Measurements from ENCODE around the gene CATSPER1. TPM values are rescaled to one million over a fixed set of nuclear protein-coding genes. Genes with fewer than 3 reads are reported as not detected.

CATSPER1 gene
- polyA plus RNA-seq, 1 of the 3 experiments (the other 2 are of a cell fraction): 2.2 TPM

DNA sequence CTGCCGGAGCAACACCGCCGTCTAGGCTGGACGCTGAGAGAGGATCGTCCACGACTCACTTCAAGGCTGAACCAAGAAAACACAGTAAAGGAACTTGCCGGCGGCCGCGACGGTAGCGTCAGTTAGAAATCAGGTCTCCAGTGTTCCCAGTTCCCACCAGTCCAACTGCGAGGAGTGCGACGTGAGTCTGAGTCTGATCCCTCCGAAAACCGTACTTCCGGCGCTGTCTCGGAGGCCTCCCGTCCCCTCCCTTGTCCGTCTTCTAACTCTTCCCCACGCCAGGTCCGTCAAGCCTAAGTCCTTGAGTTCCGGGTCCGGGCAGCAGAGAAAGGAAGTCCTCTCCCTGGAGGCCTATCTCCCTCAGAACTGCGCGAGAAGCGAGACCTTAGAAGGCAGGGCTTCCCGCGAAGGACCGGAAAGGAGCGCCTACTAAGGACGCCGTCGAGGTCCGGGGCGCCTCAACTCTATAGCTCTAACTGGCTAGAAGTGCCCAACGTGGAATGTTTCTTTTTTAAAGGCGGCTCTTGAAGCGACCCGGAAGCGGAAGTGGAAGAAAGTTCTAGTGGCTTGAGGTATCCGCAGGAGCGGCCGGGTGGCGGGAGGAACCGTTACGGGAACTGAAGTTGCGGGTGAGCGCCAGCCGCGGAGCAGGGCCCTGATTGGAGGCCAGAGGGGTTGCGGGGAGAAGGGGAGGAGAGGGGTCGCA, 24.2 kb downstream of the CATSPER1 start, which contains the start of the genes BANF1 and EIF1AD (continued):
- TF ChIP-seq, protein P1, sequence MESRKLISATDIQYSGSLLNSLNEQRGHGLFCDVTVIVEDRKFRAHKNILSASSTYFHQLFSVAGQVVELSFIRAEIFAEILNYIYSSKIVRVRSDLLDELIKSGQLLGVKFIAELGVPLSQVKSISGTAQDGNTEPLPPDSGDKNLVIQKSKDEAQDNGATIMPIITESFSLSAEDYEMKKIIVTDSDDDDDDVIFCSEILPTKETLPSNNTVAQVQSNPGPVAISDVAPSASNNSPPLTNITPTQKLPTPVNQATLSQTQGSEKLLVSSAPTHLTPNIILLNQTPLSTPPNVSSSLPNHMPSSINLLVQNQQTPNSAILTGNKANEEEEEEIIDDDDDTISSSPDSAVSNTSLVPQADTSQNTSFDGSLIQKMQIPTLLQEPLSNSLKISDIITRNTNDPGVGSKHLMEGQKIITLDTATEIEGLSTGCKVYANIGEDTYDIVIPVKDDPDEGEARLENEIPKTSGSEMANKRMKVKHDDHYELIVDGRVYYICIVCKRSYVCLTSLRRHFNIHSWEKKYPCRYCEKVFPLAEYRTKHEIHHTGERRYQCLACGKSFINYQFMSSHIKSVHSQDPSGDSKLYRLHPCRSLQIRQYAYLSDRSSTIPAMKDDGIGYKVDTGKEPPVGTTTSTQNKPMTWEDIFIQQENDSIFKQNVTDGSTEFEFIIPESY (IDR thresholded peaks at IDR 0.05; ENCODE audit: borderline replicate concordance, low read depth): peak; percentile 96
- TF ChIP-seq JUND (IDR thresholded peaks at IDR 0.05): peak; percentile 23; the same call in 1 of the 2 replicates
- TF ChIP-seq, protein P2, sequence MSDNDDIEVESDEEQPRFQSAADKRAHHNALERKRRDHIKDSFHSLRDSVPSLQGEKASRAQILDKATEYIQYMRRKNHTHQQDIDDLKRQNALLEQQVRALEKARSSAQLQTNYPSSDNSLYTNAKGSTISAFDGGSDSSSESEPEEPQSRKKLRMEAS (IDR thresholded peaks at IDR 0.05; ENCODE audit: low read depth): peak; percentile 90
- TF ChIP-seq, protein P3, sequence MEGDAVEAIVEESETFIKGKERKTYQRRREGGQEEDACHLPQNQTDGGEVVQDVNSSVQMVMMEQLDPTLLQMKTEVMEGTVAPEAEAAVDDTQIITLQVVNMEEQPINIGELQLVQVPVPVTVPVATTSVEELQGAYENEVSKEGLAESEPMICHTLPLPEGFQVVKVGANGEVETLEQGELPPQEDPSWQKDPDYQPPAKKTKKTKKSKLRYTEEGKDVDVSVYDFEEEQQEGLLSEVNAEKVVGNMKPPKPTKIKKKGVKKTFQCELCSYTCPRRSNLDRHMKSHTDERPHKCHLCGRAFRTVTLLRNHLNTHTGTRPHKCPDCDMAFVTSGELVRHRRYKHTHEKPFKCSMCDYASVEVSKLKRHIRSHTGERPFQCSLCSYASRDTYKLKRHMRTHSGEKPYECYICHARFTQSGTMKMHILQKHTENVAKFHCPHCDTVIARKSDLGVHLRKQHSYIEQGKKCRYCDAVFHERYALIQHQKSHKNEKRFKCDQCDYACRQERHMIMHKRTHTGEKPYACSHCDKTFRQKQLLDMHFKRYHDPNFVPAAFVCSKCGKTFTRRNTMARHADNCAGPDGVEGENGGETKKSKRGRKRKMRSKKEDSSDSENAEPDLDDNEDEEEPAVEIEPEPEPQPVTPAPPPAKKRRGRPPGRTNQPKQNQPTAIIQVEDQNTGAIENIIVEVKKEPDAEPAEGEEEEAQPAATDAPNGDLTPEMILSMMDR (IDR thresholded peaks at IDR 0.05): no peak
- TF ChIP-seq, protein P4, sequence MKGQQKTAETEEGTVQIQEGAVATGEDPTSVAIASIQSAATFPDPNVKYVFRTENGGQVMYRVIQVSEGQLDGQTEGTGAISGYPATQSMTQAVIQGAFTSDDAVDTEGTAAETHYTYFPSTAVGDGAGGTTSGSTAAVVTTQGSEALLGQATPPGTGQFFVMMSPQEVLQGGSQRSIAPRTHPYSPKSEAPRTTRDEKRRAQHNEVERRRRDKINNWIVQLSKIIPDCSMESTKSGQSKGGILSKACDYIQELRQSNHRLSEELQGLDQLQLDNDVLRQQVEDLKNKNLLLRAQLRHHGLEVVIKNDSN (IDR thresholded peaks at IDR 0.05; ENCODE audit: borderline replicate concordance, low read depth): peak; percentile 63
- peak; percentile 10; the same call in 1 of the 2 replicates for TF ChIP-seq MEF2A (IDR thresholded peaks at IDR 0.05; ENCODE audit: borderline replicate concordance, low read depth)
- no peak for TF ChIP-seq SMC3 (IDR thresholded peaks at IDR 0.05; ENCODE audit: low read depth, low read length)
- TF ChIP-seq, protein P5, sequence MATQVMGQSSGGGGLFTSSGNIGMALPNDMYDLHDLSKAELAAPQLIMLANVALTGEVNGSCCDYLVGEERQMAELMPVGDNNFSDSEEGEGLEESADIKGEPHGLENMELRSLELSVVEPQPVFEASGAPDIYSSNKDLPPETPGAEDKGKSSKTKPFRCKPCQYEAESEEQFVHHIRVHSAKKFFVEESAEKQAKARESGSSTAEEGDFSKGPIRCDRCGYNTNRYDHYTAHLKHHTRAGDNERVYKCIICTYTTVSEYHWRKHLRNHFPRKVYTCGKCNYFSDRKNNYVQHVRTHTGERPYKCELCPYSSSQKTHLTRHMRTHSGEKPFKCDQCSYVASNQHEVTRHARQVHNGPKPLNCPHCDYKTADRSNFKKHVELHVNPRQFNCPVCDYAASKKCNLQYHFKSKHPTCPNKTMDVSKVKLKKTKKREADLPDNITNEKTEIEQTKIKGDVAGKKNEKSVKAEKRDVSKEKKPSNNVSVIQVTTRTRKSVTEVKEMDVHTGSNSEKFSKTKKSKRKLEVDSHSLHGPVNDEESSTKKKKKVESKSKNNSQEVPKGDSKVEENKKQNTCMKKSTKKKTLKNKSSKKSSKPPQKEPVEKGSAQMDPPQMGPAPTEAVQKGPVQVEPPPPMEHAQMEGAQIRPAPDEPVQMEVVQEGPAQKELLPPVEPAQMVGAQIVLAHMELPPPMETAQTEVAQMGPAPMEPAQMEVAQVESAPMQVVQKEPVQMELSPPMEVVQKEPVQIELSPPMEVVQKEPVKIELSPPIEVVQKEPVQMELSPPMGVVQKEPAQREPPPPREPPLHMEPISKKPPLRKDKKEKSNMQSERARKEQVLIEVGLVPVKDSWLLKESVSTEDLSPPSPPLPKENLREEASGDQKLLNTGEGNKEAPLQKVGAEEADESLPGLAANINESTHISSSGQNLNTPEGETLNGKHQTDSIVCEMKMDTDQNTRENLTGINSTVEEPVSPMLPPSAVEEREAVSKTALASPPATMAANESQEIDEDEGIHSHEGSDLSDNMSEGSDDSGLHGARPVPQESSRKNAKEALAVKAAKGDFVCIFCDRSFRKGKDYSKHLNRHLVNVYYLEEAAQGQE (IDR thresholded peaks at IDR 0.05; ENCODE audit: low read depth, low read length): peak; percentile 24; the same call in 1 of the 2 replicates
- TF ChIP-seq, protein P6, sequence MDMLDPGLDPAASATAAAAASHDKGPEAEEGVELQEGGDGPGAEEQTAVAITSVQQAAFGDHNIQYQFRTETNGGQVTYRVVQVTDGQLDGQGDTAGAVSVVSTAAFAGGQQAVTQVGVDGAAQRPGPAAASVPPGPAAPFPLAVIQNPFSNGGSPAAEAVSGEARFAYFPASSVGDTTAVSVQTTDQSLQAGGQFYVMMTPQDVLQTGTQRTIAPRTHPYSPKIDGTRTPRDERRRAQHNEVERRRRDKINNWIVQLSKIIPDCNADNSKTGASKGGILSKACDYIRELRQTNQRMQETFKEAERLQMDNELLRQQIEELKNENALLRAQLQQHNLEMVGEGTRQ (IDR thresholded peaks at IDR 0.05; ENCODE audit: borderline replicate concordance, low read depth, low read length): no peak
- TF ChIP-seq, protein P7, sequence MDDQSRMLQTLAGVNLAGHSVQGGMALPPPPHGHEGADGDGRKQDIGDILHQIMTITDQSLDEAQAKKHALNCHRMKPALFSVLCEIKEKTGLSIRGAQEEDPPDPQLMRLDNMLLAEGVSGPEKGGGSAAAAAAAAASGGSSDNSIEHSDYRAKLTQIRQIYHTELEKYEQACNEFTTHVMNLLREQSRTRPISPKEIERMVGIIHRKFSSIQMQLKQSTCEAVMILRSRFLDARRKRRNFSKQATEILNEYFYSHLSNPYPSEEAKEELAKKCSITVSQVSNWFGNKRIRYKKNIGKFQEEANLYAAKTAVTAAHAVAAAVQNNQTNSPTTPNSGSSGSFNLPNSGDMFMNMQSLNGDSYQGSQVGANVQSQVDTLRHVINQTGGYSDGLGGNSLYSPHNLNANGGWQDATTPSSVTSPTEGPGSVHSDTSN (IDR thresholded peaks at IDR 0.05): no peak
- TF ChIP-seq GATA2 (CRISPR knock-in tag; IDR thresholded peaks at IDR 0.05): no peak
- TF ChIP-seq ELF1 (IDR thresholded peaks at IDR 0.05): peak; percentile 90
- TF ChIP-seq, protein P8, sequence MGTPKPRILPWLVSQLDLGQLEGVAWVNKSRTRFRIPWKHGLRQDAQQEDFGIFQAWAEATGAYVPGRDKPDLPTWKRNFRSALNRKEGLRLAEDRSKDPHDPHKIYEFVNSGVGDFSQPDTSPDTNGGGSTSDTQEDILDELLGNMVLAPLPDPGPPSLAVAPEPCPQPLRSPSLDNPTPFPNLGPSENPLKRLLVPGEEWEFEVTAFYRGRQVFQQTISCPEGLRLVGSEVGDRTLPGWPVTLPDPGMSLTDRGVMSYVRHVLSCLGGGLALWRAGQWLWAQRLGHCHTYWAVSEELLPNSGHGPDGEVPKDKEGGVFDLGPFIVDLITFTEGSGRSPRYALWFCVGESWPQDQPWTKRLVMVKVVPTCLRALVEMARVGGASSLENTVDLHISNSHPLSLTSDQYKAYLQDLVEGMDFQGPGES (IDR thresholded peaks at IDR 0.05; ENCODE audit: low read depth, low read length): no peak
- TF ChIP-seq TEAD4 (IDR thresholded peaks at IDR 0.05; ENCODE audit: borderline replicate concordance, insufficient read depth): no peak
- peak; percentile 92 for TF ChIP-seq TAF1 (IDR thresholded peaks at IDR 0.05; ENCODE audit: borderline replicate concordance, low read depth, low read length)
- 0 out of 2 replicates have a peak, but pooled peaks have one; percentile 62 for TF ChIP-seq FOXM1 (IDR thresholded peaks at IDR 0.05; ENCODE audit: low read depth)

Measured in SK-N-SH (cell line).